DMS114 treated with DMSO at 0.1 percent for 48 hours (cell line): ENCODE data around the gene SPINT2.
A peak's percentile ranks its signal among the peaks of the same experiment; 100 is the strongest.

Source experiments
- DNase-seq: peaks from one replicate; lab custom pipeline; 2025; ENCODE audit not compliant: unreplicated experiment; lab: John Stamatoyannopoulos, UW

Gene SPINT2

DNA sequence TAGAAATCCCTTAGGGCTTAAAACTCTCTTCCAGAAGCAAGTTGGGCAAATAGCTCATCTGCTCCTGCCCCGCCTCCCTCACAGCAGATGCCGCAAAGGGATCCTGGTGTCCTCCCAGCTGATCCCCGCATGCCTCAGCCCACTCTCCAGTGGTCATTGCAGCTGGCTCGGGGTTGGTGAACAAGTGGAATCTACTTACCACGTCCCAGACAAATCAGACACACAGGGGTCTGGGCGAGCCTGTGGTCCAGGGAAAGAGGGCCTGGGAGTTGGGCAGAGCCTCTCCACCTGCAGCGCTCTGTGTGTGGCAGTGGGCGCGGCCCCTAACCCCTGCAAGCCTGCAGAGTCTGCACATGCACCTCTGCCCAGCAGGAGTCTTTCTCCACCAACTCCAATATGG lies 28.9 kb downstream of the SPINT2 start:
- no peak for DNase-seq

DNA sequence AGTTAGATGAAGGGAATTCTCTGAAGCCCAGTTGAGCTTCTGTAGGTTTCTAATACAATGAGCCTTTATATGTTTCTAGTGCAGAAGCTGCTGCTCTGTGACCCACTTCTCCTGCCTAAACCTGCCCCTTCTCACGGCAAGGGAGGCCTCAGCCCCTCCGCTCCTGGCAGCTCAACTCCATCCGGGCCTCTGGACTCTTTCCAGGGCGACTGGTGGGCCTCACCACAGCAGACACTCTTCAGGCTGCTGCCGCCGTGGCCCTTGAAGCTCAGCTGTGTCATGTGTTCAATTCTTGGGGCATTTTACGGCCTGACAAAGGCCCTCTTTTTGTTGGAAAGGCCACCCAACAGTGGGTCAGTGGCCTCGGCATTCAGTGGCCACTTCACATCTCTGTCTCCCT lies 29.7 kb downstream of the SPINT2 start:
- no peak for DNase-seq

DNA sequence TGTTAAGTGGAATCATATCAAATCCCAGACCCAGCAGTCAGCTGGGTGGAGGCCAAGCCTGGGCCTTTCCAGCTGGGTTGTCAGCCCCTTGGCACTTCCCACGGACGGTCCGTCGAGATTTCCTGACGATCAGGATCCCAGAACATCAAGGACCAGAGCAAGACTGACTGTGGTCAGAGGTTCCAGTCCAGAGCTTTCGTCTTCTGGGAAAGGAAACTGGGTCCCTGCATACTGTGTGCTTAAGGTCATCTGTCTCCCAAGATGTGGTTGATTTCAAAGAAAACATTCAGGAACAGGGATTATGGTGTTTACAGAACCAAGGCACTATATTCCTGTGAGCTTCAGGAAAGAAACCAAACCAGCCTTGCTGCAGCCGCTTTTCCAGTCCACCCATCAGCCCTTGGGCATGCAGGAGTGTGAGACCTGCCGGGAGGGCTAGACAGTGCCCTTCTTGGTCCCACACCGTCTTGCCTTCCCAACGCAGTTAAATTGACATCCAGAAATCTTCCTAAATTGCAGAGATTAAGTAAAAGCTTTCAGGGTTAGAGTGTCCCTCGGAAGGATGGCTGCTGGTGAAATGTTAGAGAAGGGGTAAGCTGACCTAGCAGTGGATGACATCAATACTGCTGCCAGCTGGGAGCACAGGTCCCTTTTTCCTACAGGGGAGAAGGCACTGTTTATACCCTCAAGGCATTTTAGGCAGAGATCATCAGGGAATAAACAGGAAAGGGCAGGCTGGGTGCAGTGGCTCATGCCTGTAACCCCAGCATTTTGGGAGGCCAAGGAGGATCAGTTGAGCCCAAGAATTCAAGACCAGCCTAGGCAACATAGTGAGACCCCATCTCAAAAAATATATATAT lies 34.7 kb downstream of the SPINT2 start:
- DNase-seq, result no peak

DNA sequence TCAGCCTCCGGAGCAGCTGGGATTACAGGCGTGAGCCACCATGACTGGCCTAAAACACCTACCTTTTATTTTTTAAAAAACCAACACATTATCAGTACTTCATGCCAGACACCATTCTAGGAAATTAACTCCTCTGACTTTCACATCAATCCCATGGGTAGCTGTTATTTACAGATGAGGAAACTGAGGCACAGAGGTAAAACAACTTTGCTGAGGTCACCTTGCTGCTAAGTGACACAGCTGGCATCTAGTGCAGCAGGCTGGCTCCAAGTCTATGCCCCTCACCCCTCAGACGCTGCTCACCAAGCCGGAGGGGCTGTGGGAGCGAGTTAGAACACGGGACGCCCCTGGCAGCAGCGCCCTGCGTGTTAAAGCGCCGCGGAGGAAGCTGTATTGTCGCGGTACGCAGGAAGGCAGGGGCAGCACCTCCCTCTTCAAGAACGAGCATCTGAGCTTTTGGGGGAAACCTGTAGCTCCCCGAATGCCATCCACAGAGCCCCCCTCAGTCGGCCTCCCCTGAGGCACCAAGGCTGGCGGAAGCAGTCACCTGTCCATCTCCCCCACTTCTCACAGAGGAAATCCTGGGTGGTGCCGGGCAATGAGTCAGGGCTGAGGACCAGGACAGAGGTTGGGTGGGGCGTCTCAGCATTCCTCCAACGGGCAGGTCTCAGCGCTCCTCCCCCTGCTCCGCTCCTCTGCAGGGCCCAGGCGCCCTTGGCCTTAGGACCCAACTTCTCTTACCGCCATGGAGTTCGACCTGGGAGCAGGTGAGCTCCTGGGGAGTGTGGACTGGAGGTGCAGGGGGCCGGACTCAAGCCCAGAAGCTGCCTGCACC lies 39.4 kb downstream of the SPINT2 start, which contains the start of gene C19orf33:
TSS of gene C19orf33 (plus strand) at position 735 of the 835 bp plus-strand sequence. CDS start at position 746, 11 bp downstream.
- no peak for DNase-seq

DNA sequence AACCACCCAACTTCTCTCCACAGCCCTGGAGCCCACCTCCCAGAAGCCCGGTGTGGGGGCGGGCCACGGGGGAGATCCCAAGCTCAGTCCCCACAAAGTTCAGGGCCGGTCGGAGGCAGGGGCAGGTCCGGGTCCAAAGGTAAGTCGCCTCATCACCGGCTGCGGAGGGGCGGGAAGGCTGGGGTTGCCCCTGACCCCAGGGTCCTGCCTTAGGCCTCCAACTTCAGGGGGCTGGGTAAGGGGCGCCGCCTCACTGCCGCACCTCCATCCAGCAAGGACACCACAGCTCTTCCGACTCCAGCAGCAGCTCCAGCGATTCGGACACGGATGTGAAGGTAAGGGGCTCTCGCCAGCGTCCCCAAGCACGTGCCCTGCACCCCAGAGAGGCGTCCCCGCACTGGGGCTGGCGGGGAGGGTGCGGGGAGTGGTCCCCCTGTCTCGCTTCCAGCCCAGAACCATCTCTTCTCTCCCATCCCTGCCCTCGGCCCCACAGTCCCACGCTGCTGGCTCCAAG lies 40.0 kb downstream of the SPINT2 start:
- DNase-seq, result no peak

DNA sequence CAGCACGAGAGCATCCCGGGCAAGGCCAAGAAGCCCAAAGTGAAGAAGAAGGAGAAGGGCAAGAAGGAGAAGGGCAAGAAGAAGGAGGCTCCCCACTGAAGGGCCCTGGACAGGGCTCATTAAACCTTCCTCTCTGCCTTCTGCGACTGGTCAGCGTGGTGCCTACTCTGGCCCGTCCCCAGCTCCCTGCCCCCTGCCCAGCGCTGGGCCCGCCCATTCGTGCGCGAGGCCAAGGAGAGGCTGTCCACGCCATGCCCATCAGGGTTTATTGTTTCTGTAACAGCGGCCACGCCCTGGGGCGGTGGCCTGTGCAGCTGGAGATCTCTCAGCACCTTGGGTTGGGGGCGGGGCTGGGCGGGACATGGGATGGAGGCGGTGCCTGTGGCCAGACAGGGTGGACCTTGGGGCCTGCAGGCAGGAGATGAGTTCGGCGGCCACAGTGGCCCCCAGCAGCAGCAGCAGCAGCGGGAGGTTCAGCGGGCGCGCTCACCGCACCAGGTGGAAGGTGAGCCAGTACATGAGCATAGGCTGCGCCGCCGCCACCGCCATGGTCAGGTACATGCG lies 40.6 kb downstream of the SPINT2 start:
- DNase-seq, result no peak

DNA sequence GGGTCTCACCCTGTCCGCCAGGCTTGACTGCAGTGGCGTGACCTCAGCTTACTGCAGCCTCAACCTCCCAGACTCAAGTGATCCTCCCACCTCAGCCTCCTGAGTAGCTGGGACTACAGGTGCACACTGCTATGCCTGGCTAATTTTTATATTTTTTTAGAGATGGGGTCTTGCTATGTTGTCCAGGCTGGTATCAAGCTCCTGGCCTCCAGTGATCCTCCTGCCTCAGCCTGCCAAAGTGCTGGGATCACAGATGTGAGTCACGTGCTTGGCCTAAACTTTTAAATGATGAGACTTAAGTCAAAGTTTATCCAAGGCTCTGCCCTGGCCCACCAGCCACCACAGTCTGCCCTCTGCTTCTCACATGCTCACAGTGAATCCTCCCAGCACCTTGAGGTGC lies 41.9 kb downstream of the SPINT2 start:
- no peak for DNase-seq

DNA sequence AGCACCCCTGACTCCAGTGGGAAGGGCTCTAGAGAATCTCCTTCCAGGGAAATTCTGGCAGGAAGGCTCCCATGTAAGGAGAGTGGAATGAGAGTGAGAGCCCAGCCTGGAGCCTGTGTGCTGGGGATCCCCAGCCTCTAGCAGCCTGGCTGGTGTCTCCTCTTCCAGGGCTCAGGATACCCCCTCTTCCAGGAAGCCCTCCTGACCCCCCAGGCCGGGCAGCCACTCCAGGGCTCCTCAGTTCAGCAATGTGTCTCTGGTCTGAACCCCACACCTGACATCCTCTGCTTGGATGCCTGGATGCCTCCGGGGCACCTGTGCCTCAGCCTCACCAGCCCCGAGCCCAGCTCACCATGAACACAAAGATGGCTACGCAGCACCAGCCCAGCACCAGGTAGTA lies 42.7 kb downstream of the SPINT2 start:
- no peak for DNase-seq

DNA sequence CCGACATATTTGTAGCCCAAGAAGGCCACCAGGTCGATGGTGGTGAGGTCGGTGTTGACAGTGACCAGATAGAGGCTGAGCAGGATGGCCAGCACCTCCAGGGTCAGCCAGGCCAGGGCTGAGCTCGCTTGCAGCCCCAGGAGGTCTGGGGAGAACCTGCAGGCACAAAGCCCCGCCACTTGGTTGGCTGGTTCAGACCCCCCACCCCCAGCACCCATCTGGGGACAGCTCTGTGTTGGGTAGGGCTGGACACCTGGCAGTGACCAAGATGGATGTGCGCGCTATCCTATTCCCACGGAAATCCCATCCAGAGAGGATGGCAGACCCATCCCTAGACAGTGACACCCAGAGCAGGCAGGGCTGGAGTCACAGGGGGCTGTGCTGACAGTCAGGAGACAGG lies 43.2 kb downstream of the SPINT2 start:
- no peak for DNase-seq

DNA sequence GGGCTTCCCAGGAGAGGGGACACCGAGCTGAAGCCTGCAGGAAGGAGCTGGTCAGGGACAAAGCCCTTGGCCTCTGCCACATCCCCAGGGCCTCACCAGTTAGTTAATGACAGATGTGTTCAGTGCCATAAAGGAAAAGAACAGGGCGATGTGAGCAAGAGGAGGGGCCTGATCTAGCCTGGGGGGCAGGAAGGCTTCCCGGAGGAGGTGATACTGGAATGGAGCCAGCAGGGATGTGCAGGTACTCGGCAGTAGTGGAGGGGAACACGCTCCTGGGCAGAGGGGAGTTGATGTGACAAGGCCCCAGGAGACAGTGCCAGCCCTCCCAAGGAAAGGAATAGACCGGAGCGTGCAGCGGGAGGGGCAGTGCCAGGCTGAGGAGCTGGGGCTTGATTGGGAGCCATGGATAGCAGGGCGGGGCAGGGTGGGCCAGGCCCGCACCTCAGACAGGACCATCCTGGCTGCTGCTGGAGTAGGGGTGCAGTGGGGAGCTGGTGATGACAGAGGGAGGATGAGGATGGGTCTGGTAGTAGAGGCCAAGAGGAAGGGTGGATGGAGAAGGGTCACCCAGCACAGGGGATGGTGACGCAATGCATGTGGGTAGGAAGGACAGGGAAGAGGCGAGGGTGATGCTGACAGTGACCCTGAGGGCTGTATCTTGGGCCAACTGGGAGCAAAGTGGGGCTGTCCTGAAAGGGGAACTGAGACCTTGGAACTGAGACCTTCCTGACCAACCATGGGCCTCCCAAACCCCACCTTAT lies 43.8 kb downstream of the SPINT2 start:
- no peak for DNase-seq

DNA sequence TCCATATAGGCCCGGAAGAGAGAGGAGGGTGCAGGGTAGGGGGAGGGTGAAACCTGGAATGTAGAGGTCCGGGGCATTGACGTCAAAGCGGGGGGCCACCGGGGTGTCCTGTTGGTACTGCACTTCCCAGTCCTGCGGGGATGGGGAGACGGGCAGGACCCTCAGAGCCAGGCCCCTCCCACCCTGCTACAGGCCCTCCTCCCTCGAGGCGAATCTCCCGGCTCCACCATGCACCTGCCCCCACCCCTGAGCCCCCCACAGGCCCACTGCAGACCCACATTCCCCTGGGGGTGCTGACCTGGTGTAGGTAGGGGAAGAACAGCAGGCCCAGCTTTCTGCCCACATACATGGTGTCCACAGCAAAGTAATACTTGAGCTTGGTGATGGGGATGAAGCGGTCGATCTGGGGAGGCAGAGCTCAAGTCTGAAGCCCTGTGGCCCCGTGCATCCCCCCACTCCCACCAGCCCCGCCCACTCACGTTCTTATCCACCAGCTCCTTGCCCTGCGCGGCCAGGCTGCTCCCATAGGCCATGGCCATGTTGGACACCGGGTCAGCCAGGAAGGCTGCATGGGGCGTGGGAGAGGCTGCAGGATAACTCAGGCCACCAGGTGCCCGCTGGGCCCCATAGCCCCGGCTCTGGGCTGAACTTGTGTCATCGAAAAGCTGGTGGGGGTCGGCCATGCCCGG lies 44.7 kb downstream of the SPINT2 start:
- no peak for DNase-seq

DNA sequence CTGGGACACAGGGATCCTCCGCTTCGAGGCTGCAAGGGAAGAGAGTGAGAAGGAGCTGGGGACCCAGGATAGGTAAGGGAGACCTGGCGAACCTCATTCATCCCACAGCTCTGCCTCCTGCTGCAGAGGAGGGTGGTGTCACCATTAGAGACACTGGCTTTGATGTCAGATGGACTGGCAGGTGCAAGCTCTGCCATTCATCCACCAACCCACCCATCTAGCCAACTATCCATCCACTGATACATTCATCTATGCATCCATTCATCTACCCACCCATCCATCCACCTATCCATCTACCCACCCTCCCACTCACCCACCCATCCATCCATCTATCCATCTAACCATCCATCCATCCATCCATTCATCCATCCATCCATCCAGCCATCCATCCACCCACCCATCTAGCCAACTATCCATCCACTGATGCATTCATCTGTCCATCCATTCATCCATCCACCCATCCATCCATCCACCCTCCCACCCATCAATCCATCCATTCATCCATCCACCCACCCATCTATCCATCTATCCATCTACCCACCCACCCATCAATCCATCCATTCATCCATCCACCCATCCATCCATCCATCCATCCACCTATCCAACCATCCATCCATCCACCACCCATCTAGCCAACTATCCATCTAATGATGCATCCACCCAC lies 45.4 kb downstream of the SPINT2 start:
- no peak for DNase-seq

DNA sequence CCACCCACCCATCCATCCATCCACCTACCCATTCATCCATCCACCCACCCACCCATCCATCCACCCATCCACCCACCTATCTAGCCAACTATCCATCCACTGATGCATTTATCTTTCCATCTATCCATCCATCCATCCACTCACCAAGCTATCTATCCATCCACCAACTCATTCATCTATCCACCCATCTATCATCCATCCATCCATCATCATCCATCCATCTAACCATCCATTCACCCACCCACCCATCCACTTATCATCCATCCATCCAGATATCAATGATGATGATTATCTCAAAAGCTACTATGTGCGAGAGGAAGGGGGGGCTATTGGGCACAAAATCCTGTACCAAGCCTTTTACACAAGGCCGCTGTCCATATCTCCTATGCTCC lies 45.9 kb downstream of the SPINT2 start:
- DNase-seq, result no peak

DNA sequence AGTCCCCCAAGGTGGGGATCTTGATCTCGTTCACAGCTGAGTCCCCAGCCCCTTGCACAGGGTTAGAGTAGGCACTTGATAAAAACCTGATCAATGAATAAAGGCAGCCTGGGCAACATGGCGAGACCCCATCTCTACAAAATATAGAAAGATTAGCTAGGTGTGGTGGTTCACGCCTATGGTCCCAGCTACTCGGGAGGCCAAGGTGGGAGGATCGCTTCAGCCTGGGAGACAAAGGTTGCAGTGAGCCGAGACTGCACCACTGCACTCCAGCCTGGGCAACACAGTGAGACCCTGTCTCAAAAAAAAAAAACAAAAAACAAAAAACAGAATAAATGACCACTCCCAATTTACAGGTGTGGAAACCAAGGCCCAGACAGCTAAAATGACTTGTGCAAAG lies 46.6 kb downstream of the SPINT2 start:
- no peak for DNase-seq

DNA sequence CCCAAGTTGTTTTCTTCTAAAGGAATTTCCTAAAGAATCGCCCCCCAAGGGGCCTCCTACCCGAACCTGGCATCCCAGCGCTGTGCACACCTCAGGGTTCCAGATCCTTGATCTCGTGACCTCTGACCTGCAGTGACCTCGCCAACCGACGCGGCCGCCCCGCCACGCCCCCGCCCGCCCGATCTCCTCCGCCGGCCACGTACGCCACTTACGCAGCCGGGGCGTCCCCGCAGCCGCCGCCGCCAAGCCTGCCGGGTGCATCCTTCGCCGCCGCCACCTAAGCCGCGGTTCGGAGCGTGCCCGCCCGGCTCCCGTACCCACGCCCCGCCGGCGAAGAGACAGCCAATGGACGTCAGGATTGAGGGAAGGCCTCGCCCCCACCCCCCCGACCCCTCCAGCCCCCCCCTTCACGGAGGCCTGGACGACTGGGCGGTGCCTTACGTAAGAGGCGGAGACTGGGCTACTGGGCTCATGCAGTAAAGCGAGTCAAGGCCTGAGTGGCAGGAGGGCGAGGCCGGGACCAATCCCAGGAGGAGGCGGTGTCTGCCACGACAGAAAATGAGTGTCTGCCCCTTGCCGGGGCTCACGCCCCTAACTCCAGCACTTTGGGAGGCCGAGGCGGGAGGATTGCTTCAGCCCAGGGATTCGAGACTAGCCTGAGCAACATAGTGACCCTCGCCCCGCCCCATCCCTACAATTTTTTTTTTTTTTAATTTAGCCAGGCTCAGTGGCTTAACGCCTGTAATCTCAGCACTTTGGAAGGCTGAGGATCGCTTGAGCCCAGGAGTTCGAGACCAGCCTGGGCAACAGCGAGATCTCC lies 51.5 kb downstream of the SPINT2 start, which contains the start of gene YIF1B:
TSS of gene YIF1B (minus strand) at position 291 of the 820 bp plus-strand sequence. CDS start at position 261, 30 bp downstream.
- peak; percentile 98 for DNase-seq

DNA sequence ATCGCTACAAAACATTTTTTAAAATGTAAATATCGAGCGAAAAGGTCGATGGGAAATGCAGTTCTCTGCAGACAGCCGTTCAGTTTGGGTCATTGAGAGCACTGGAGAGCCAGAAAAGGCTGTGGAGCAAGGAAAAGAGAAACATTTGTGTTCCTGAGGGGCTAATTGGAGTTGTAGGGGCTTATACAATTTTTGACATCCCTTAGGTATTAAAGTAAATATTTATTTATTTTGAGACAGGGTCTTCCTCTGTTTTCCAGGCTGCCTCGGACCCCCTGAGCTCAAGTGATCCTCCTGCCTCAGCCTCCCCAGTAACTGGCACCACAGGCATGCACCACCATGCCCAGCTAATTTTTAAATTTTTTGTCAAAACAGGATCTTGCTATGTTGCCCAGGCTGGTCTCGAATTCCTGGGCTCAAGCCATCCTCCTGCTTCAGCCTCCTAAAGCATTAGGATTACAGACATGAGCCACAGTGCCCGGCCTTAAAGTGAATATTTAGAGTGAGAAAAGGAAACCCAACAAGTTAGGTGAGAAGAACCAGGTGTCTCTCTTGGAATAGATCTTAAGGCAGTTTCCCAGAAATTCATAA lies 52.2 kb downstream of the SPINT2 start:
- DNase-seq, result no peak

DNA sequence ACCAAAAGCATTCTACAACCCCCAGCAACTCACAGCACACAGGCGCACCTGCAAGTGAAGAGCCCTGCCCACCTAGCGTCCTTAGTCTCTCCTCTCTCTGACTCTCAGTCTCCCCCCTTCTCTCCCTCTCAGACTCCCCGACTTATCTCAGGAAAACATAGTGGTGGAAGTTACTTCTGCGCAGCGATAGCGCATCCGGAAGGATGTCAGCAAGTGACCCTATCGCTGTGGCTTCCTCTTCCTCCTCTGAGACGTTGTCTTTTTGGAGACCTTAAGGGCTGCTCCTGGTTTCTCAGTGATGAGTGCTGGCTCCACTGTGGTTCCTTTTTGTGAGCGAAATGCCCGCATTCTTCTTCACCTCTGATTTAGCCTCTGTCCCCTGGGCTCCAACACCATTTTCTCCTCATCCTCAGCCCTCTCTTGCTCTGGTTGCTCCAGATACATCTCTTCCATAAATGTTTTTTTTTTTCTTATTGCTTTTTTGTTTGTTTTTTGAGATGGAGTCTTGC lies 52.8 kb downstream of the SPINT2 start:
- no peak for DNase-seq

DNA sequence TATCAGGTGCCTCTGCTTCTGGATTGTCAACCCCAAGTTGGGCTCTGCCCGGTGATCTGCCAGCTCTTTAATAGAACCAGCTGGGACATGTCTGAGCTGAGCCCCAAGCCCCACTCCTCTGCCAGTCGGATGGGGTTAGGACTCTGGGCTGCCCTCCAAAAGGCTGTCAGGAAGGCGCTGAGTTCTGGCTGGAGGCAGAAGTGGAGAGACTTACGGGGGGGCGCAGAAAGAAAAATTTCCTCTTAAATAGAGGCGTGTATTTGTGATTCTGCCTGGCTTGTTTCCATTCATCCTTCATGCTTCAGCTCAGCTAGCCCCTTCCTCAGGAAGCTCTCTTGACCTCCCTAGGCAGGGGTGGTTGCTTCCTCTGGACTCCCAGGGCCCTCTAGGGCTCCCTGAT lies 54.3 kb downstream of the SPINT2 start:
- DNase-seq, result no peak
